ENCODE data around the gene DIAPH3.

GRCh38 chr13:59809564-59809963, 354.2 kb downstream of the DIAPH3 start:
- TF ChIP-seq TAF1 (IDR thresholded peaks at IDR 0.05; ENCODE audit: borderline replicate concordance, low read depth, low read length): no peak
- TF ChIP-seq POLR2A (IDR thresholded peaks at IDR 0.05; ENCODE audit: low read depth, low read length): no peak

Data from GM12892 (cell line).